ENCODE results near the gene SPTLC1.
A peak's percentile ranks its signal among the peaks of the same experiment; 100 is the strongest.
"Not testable (repeated sequence)": the region's sequence is repeated elsewhere in the genome, so short reads cannot be mapped to it uniquely, and the experiment has no call there.

Gene SPTLC1

DNA sequence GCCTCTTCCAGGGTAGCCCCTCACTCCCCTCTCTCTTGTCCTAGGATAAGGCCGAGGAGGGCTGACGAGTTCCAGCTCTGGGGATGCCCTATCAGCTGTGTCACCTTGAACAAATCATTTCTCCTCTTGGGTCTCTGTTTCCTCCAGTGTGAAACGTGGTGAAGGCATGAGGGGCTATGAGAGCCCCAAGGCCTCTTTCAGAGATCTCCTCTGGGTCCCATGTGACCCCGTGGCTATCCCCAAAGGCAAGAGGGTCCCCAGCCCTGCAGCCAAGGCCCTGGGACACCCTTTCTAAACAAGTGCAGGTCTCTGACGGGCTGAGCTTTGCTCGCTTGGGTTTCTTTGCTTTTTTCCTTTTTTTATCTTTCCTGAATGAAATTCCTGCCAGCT is 25.5 kb upstream of the SPTLC1 start:
- no peak for DNase-seq (ENCODE audit: low read depth)

DNA sequence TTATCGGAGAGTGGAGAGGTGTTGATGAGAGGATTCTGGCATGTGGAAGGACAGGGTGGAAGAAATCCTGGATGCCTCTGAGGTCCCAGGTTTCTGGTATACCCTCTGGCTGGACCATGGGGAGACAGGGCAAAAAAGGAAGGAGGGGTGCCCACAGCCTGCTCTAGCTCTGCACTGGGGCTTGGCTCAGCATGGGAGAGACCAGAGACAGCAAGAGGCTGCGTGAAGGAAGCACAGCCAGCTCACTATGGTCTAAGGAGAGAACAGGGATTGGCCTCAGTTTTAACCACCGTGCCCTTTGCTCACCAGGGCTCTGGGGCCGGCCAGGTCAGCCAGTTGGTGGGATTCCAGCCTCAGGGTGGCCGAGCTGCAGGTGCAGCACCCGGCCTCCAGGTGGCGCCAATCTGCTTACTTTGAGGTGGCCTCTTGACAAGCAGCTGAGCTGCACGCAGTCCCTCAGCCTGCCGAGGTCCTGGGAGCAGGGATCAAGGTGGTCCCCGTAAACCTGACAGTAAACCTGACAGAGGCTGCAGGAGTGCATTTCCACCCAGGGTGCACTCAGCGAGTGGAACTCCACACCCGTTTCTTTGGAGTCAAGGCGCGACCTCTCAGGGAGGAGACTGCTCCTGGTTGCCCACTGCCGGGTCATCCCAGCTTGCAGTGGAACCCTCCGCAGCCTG is 25.0 kb upstream of the SPTLC1 start:
- DNase-seq (ENCODE audit: low read depth): peak; percentile 59

DNA sequence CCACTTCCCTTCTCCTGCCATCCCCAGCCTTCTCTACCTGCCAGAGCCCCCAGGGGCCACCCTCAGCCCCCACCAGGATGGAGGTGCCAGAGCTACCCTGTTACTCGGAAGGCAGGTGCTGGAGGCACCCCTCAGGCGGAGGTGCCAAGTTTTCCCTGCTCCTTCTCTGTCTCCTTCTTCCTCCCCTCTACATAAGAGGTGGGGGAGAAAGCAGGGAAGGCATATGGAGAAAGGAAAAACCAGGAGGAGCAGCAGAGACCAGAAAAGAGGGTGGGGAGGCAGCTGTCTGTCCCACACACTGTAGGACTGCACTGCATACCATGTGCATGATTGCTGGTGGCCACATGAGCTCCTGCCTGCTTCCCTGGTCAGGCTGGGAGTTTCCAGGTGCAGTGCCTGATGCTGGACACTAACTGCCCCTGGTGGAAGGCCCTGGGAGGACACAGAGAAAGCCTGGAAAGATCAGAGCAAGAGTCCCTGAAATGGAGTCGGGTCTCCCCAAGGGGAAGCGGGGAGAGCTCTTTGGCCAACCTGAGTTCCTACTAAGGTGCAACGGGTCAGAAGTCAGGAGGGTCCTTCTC is 23.8 kb upstream of the SPTLC1 start:
- not testable (repeated sequence) for DNase-seq (ENCODE audit: low read depth)

DNA sequence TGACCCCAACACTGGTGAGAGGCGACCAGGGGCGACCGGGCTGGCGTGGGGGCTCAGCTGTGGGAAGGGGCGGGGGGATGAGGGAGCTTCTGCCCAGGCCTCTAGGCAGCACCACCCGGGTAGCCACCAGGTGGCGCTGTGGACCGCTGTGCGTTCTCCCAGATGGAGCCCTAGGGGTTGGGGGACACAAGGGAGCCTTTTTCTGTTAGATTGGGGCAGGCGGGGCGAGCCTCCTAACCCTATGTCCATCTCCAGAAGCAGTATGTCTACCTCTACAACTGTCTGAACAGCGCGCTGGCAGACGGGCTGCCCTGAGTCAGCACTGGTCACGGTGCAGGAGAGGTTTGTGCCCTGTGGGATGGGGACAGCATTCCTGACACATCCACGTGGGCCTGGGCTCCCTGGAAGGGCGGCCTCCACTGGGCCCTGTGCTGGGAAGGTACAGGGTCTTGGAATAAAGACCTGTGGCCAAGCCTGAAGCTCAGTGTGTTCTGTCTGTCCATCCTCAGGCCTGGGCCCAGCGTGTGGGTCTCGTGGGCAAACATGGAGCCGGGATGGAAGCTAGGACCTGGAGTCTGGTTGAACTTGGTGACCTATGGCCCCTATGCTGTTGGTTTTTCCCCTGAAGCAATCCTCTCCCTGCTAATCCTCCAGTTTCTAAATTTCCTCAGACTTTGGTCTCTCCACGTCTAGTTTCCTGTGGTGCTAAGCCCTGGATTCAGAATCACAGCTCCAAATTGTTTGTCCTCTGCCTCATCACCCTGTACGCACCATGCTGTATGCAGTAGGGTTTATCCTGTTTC is 23.1 kb upstream of the SPTLC1 start:
- DNase-seq (ENCODE audit: low read depth): peak; percentile 75

DNA sequence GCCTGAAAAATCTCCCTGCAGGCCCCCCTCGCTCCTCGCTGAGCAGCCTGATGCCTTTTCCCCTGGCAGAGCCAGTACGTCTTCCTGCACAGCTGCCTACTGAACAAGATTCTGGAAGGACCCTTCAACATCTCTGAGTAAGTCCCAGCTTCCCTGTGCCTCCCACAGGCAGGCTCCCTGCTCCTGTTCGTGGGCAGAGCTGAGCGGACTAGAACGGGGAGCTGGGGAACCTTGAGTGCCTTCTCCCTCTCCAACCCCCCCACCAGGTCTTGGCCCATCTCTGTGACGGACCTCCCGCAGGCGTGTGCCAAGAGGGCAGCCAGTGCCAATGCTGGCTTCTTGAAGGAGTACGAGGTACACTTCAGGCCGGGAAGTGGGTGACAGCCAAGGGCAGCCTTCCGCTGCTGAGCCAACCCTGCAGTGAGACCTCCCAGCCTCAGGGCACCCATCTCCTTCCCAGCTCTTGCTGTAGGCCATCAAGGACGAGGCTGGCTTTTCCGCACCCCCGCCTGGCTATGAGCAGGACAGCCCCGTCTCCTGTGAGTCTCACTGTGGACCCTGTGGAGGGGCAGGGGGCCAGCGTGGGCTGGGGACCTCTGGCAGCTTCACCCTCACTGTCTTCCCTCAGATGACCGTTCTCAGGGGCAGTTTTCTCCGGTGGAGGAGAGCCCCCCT is 21.1 kb upstream of the SPTLC1 start:
- DNase-seq (ENCODE audit: low read depth): no peak

DNA sequence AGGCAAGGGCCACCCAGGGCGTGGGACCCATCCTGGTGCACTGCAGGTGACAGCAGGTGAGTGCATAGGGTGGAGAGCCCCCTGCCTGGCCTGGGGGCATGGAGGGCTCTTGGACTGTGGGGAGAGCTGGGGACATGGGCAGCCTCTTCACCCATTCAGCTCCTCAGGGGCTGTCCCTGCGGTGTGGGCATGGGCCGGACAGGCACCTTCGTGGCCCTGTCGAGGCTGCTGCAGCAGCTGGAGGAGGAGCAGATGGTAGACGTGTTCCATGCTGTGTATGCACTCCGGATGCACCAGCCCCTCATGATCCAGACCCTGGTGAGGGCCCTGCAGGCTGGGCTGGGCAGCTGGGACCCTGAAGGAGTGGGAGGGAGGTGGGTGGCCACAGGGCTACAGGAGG is 20.4 kb upstream of the SPTLC1 start:
- DNase-seq (ENCODE audit: low read depth): no peak

DNA sequence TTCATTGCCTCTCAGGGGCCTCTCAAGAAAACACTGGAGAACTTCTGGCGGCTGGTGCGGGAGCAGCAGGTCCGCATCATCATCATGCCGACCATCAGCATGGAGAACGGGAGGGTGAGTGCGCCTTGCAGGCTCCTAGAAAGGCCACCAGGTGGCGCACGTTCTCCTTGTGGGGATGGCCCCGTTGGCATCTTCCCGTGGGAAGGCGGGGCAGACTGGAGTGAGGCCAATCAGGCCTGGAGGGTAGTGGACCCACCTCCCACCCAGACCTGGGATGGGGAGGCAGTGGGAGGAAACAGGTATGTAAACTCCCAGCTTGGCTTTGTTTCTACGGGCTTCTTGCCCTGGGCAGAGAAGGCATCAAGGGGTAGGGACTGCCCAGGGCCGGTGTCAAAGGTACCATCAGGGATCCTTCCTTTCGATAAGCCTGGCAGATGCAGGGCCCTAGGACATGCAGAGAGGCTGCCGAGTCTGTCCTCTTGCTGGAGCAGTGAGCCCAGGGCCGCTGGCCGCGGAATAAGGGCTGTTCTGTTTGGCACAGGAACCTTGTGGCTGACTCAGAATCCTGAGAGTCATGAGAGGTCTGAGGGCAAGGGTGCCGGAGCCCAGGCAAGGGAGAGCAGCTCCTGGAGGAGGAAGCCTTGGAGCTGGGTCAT is 18.9 kb upstream of the SPTLC1 start:
- peak; percentile 55 for DNase-seq (ENCODE audit: low read depth)

DNA sequence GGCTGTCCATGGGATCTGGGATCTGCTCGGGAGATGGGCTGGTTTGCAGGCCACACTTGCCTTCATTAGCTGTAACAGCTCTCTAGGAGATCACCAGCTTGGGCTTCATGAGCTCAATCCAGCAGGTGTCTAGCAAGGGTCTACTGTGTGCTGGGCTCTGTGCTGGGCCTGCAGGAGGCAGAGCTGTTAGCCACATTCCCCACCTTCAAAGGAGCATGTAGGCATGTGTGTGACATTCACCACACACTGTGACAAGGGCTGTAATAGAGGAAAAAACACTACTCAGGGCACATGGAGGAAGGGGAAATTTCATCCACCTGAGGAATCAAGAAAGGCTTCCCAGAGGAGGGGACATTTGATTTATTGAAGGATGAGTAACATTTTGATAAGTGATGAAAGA is 17.7 kb upstream of the SPTLC1 start:
- not testable (repeated sequence) for DNase-seq (ENCODE audit: low read depth)

DNA sequence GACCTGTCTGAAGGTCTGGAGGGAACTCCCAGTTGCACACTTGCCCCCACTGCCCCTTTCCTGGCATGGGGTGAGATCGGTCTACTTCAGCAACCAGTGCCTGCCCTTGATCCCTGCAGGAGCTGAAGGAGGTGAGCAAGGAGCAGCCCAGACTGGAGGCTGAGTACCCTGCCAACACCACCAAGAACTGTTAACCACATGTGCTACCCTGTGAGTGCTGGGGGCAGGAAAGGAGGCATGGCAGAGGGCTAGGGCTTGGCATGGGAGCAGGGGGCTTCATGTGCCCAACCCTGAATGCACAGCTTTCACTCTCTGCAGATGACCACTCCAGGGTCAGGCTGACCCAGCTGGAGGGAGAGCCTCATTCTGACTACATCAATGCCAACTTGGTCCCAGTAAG is 17.3 kb upstream of the SPTLC1 start:
- DNase-seq (ENCODE audit: low read depth): no peak

DNA sequence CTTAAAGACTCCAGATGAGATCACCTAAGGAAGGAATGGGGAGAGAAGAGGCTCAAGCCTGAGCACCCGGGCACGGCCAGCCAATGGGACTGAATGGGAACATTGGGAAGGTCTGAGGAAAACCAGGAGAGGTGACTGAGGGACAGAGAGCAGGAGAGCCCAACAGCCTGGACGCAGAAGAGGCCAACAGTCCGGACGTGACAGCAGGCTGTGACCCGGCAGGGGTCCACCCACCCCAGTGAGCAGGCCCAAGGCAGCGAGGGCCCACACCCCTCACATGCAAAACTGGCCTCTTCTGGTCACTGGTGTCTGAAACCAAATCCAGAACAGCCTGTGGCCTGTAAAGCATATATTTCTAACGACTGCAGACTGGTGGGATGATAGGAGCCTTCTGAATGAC is 7.6 kb upstream of the SPTLC1 start:
- no peak for DNase-seq (ENCODE audit: low read depth)

DNA sequence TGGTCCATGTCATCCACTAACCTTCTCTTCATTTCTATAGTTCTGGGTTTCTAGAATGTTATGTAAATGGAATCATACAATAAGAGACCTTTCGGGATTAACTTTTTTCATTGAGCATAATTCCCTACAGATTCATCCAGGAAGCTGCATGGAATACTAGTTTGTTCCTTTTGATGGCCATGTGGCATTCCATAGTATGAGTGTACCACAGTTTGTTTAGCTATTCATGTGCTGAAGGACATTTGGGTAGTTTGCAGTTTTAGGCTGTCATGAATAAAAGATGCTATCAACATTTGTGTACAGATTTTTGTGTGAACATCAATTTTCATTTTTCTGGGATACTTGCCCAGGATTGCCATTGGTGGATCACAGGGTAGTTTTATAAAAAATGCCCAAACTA is 6.8 kb upstream of the SPTLC1 start:
- no peak for DNase-seq (ENCODE audit: low read depth)

DNA sequence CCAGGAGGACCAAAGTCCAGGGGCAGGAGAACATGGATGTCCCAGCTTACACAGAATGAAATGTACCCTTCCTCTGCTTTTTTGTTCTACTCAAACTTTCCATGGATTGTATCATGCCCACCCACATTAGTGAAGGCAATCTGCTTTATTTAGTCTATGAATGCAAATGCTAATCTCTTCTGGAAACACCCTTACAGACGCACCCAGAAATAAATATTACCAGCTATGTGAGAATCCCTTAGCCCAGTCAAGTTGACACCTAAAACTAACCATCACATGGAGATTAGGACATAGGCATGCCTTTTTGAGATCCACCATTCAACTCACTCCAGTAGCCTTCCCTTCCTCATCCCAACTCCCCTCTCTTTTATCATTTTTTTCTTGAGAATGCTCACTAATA is 6.1 kb upstream of the SPTLC1 start:
- no peak for DNase-seq (ENCODE audit: low read depth)

DNA sequence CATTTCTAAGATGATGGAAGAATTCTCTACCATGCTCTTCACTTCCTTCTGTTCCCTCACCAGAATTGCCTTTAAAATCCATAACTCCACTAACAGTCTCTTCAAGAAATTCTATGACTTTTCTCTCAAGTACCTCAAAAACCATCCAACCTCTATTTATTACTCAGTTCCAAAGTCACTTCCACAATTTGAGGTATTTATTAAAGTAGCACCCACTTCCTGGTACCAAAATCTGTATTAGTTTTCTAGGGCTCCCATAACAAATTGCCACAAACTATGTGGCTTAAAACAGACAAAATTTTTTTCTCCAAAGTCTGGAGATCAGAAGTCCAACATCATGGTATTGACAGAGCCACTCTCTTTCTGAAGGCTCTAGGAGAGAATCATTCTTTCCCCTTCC is 4.9 kb upstream of the SPTLC1 start:
- no peak for DNase-seq (ENCODE audit: low read depth)

DNA sequence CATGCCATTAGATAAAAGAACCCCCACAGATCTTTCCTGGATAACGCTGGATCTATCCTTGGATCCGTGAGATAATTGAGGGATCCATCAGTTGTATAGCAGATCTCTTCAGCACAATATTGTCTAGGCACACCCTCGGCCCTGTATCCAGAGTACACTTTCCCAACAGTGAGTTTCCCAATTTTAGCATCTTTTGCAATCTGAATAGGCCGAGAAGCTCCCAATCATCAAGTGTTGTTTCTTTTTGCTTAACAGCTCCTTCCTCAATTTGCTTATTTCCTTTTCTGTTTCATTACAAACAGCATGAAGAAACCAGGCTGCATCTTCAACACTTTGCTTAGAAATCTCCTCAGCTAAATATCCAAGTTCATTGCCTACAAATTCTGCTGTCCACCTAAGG is 4.4 kb upstream of the SPTLC1 start:
- no peak for DNase-seq (ENCODE audit: low read depth)

DNA sequence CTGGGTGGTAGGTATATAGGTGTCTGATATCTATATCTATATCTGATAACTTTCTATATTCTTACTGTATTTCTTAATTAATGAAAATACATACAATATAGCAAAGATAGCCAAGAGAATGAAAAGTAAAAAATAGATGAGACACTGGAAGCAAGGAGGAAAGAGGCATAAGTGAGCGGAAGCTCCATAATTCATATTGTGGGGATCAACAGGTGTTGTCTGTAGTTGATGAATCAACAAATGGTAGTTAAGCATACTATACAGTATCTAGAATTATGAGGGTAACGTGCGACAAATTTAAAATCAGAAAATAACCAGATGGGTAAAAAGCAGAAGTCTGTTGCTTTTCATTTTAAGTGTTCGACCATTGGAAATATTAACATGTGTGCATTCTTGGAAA is 7.1 kb downstream of the SPTLC1 start:
- DNase-seq (ENCODE audit: low read depth): no peak

DNA sequence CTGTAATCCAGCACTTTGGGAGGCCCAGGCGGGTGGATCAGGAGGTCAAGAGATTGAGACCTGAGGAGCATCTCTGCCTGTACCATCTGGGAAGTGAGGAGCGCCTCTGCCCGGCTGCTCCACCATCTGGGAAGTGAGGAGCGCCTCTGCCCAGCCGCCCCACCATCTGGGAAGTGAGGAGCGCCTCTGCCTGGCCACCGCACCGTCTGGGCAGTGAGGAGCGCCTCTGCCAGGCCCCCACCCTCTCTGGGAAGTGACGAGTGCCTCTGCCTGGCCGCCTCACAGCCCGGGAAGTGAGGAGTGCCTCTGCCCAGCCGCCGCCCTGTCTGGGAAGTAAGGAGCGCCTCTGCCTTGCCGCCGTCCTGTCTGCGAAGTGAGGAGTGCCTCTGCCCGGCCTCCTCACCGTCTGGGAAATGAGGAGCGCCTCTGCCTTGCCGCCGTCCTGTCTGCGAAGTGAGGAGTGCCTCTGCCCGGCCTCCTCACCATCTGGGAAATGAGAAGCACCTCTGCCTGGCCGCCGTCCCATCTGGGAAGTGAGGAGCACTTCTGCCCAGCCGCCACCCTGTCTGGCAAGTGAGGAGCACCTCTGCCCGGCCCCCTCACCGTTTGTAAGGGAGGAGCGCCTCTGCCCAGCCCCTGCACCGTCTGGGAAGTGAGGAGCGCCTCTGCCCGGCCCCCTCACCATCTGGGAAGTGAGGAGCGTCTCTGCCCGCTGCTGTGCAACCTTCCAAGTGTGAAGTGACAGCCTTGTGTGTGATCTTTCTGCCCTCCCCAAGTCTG is 9.6 kb downstream of the SPTLC1 start:
- DNase-seq (ENCODE audit: low read depth): not testable (repeated sequence)

DNA sequence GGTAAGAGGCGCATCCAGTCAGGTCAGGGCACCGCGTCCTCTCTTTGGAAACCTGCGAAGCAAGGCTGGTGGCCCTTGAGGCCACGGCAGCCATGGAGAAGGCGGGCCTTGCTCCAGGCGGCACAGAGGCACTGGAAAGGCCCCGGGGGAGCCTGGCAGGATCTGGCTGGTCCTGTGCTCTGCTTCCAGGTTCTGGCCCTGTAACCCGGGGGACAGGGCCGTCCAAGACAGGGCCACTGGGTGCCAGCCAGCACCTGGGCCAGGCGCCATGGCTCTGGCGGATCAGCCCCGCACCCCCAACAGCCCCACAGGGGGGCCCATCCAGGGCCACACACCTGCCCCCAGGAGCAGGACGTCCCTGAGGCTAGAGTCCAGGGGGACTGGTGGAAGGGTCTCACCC is 11.6 kb downstream of the SPTLC1 start:
- not testable (repeated sequence) for DNase-seq (ENCODE audit: low read depth)

DNA sequence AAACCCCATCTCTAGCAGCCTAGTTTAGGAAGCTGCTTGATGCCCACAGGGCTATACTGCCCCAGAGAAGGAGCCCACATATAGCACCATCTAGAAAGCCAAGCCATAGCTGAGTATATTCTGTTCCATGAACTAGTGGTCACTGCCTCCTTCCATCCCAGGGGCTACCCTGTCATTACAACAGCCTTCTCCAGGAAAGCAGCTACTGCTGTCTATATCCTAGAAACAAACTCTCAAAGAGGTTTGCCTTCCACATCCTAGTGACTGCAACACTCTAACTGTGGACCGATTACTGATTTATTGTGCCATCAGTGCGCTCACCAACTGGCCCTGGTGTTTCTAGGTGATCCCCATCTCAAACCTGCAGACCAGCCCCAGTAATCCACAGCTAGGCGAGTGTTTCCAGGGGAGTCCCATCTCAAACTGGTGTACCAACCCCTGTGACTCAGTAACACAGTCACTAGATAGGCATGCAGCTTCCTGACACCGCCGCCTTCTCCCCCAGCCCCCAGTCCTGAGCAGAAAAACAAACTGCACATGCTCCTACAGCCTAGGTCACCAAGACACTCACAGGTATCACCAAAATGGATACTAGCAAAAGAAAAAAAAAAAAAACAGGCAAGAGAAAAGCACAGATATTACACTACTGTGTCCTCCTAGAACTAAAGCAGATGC is 14.8 kb downstream of the SPTLC1 start:
- no peak for DNase-seq (ENCODE audit: low read depth)

DNA sequence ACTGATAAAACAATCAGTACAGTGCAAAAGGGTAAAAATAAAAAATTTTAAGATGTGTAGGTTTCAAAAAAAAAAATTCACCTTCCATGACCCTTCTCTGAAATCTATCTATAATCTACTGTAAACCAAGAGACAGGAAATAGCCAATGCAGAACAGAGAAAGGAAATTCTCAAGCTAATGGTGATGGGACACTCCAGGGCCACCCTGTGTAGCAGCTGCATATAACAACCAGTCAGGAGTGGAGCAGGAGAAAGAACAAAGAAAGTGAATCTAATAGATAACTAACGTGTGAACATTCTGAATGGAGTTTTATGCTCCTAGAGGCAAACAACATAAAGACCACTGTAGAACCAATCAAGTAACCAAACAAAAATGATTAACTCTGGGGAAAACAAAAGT is 16.6 kb downstream of the SPTLC1 start:
- DNase-seq (ENCODE audit: low read depth): no peak

DNA sequence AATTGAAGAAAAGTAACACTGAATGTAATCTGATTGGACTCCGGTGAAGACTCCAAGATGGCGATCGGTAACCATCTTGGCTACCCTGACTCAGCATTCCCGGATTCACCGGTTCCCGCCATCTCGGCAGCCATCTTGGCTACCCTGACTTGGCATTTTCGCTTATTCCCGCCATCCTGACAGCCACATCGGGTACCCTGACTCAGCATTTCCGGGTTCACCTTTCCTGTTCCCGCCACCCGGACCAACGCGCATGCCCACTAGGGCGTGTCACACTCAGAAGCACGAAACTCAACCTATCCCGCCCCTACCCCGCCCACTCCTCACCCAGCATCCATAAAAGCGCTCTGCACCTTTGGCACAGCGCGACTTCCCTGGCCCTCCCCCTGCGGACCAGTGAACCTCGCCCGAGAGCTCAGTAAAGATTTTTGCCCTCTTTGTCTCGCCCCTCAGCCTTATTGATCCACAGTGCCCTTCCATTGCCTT is 17.2 kb downstream of the SPTLC1 start:
- DNase-seq (ENCODE audit: low read depth): no peak

DNA sequence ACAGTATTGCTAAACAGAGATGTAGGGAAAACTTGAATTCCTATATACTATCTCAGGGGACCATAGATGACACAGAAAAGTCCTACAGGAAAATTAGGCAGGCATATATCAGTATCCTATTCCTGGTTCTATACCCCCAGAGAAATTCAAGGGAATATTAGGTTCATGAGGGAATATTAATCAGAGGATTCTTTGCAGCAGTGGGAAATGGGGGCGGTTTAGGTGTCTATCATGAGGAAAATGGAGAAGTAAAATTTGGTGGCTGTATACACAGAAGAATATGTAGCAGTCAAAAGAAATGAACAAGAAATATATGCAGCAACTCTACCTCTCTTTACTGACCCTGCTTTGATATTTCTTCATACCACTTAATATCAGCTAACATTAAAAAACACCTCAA is 20.0 kb downstream of the SPTLC1 start:
- DNase-seq (ENCODE audit: low read depth): no peak

Data from activated T-cell treated with anti-CD3 and anti-CD28 coated beads for 1 hour (primary cell).